Astrocyte (in vitro differentiated cells and primary cell): Measurements from ENCODE around the gene IDUA.

Experiments
- CTCF ChIP-seq: IDR thresholded peaks from 2 replicates; pipeline ENCODE4 v1.5.1; 2011; ENCODE audit warnings: low read depth, mild to moderate bottlenecking, inconsistent platforms, low read length, moderate library complexity; ENCODE audit not compliant: insufficient read depth
- EZH2 ChIP-seq: IDR thresholded peaks from 2 replicates; pipeline ENCODE4 v1.6.1; 2012; ENCODE audit warnings: mild to moderate bottlenecking, low read length, inconsistent platforms; ENCODE audit not compliant: insufficient read depth

GRCh38 chr4:1019320-1019719, 32.5 kb downstream of the IDUA start:
- TF ChIP-seq CTCF (no peak), EZH2 (no peak)
